ENCODE data around the gene DUSP22.

The DUSP22 gene

GRCh38 chr6:399785-400534 lies 107.7 kb downstream of the DUSP22 start:
- no peak for DNase-seq
- intact Hi-C loops (cut with DNase I): no loop called here

DNA sequence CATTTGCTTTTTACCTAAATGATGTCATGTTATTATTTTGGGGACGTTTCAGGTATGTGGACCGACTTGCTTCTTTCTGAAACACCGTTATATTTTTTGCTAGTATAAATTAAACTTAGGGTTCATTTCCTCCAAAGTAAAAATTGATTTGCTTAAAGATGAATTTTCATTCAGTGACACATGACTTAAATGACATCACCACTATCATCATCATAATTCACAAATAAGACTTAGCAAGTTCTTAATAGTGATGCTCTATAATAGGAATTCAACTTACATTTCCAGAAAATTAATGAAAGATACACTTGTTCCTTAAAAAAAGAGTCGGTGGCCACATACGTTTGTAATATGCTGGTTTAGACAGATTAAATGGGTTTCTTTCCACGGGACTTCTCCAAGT lies 108.5 kb downstream of the DUSP22 start:
- intact Hi-C loops (cut with DNase I): no loop called here

More for the DNA sequence above, 108.5 kb downstream of the DUSP22 start:
- DNase-seq: no peak

Data from posterior cingulate gyrus (tissue), 11 donors.